ENCODE results near the gene ZSWIM5. TPM values are rescaled to one million over a fixed set of nuclear protein-coding genes. Genes with fewer than 3 reads are reported as not detected.

The ZSWIM5 gene
- total and polyA plus RNA-seq, 9 of the 15 experiments (the other 6 are each of a cell fraction or from before 2014, with no cell fraction given), result under 0.01 to 0.07 (median 0.03) TPM; not detected in 3

- TF ChIP-seq ZMIZ1 (IDR thresholded peaks at IDR 0.05; ENCODE audit: low read depth in 2 of 2, low read length in 2 of 2), result no peak
- TF ChIP-seq SMARCB1 (IDR thresholded peaks at IDR 0.05; ENCODE audit: insufficient read length, low read depth), result no peak
- TF ChIP-seq ZBTB8A (IDR thresholded peaks at IDR 0.05; ENCODE audit: partially characterized antibody), result no peak
- TF ChIP-seq CREB1 (IDR thresholded peaks at IDR 0.05), result peak; percentile 29; the same call in 1 of the 2 replicates
- TF ChIP-seq CREB1 (CRISPR knock-in tag; IDR thresholded peaks at IDR 0.05), result peak; percentile 64; the same call in 1 of the 2 replicates
- no peak for TF ChIP-seq ZNF274 (IDR thresholded peaks at IDR 0.05; ENCODE audit: borderline replicate concordance, low read depth, low read length)
- TF ChIP-seq, protein P1, sequence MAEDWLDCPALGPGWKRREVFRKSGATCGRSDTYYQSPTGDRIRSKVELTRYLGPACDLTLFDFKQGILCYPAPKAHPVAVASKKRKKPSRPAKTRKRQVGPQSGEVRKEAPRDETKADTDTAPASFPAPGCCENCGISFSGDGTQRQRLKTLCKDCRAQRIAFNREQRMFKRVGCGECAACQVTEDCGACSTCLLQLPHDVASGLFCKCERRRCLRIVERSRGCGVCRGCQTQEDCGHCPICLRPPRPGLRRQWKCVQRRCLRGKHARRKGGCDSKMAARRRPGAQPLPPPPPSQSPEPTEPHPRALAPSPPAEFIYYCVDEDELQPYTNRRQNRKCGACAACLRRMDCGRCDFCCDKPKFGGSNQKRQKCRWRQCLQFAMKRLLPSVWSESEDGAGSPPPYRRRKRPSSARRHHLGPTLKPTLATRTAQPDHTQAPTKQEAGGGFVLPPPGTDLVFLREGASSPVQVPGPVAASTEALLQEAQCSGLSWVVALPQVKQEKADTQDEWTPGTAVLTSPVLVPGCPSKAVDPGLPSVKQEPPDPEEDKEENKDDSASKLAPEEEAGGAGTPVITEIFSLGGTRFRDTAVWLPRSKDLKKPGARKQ (CRISPR knock-in tag; IDR thresholded peaks at IDR 0.05), result no peak
- TF ChIP-seq LARP7 (IDR thresholded peaks at IDR 0.05), result 0 out of 2 replicates have a peak, but pooled peaks have one; percentile 51
- no peak for TF ChIP-seq STAG1 (CRISPR knock-in tag; IDR thresholded peaks at IDR 0.05; ENCODE audit: borderline replicate concordance)
- TF ChIP-seq MCM2 (IDR thresholded peaks at IDR 0.05; ENCODE audit: low read depth), result no peak
- no peak for TF ChIP-seq ZNF449 (CRISPR knock-in tag; IDR thresholded peaks at IDR 0.05)
- TF ChIP-seq NCOA2 (IDR thresholded peaks at IDR 0.05; ENCODE audit: partially characterized antibody in 2 of 2), result no peak
- TF ChIP-seq EZH2 (IDR thresholded peaks at IDR 0.05; ENCODE audit: borderline replicate concordance, low read depth, low read length), result no peak
- TF ChIP-seq ZNF232 (CRISPR knock-in tag; IDR thresholded peaks at IDR 0.05), result 0 out of 2 replicates have a peak, but pooled peaks have one; percentile 51
- TF ChIP-seq STAT5A (IDR thresholded peaks at IDR 0.05; ENCODE audit: borderline replicate concordance, low read length), result no peak
- TF ChIP-seq, protein P2, sequence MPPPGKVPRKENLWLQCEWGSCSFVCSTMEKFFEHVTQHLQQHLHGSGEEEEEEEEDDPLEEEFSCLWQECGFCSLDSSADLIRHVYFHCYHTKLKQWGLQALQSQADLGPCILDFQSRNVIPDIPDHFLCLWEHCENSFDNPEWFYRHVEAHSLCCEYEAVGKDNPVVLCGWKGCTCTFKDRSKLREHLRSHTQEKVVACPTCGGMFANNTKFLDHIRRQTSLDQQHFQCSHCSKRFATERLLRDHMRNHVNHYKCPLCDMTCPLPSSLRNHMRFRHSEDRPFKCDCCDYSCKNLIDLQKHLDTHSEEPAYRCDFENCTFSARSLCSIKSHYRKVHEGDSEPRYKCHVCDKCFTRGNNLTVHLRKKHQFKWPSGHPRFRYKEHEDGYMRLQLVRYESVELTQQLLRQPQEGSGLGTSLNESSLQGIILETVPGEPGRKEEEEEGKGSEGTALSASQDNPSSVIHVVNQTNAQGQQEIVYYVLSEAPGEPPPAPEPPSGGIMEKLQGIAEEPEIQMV (tag; conservative IDR thresholded peaks at IDR 0.05; ENCODE audit: low read depth), result no peak
- no peak for TF ChIP-seq PTRF (tag; IDR thresholded peaks at IDR 0.05)
- no peak for TF ChIP-seq ELF1 (tag; IDR thresholded peaks at IDR 0.05)
- TF ChIP-seq MAFF (IDR thresholded peaks at IDR 0.05; ENCODE audit: low read length), result no peak
These were observed 195.3 kb downstream of the ZSWIM5 start, which contains the start of gene HECTD3 (continued) for GRCh38 chr1:45010855-45011811.
